Measurements from ENCODE around the gene BNIP3. TPM values are rescaled to one million over a fixed set of nuclear protein-coding genes. Genes with fewer than 3 reads are reported as not detected.

BNIP3 gene
- total and polyA plus RNA-seq, 2 of the 13 experiments (the other 11 are each of a cell fraction or from before 2014, with no cell fraction given), result 73.7 to 223 TPM

DNA sequence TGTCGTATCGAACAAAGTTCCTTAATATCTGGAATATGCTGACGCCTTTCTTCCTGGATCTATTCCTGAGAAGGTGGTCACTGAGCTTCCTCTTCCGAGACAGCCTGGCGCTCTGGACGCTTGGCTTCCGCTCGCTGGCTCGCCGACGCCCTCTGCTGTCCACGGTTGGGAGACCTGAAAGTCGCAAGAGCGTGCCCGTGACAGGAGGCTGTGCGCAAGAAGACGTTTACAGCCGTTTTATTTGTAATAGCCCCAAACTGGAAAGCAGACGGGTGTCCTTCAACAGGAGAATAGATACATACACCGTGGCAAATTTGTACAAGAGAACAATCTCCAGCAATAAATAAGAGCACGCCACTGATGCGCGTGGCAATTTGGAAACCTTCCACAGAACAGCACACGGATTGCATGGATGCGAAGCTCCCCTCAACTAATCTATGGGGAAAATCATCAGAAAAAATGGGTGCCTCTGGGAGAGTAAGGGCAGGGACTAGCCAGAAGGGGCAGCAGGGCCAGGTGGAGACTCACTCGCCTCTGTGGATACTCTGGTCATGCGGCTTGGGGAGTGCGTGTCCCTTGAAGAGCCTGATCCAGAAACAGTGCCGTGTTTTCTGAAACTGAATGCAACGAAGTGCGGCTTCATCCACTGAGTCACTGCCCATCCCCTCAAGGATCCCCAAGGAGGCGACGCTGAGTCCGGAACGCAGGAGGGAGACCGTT is 41.5 kb upstream of the BNIP3 start (continued):
- TF ChIP-seq, protein P1, sequence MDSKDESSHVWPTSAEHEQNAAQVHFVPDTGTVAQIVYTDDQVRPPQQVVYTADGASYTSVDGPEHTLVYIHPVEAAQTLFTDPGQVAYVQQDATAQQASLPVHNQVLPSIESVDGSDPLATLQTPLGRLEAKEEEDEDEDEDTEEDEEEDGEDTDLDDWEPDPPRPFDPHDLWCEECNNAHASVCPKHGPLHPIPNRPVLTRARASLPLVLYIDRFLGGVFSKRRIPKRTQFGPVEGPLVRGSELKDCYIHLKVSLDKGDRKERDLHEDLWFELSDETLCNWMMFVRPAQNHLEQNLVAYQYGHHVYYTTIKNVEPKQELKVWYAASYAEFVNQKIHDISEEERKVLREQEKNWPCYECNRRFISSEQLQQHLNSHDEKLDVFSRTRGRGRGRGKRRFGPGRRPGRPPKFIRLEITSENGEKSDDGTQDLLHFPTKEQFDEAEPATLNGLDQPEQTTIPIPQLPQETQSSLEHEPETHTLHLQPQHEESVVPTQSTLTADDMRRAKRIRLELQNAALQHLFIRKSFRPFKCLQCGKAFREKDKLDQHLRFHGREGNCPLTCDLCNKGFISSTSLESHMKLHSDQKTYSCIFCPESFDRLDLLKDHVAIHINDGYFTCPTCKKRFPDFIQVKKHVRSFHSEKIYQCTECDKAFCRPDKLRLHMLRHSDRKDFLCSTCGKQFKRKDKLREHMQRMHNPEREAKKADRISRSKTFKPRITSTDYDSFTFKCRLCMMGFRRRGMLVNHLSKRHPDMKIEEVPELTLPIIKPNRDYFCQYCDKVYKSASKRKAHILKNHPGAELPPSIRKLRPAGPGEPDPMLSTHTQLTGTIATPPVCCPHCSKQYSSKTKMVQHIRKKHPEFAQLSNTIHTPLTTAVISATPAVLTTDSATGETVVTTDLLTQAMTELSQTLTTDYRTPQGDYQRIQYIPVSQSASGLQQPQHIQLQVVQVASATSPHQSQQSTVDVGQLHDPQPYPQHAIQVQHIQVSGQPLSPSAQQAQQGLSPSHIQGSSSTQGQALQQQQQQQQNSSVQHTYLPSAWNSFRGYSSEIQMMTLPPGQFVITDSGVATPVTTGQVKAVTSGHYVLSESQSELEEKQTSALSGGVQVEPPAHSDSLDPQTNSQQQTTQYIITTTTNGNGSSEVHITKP (CRISPR knock-in tag; IDR thresholded peaks at IDR 0.05; ENCODE audit: low read depth), result no peak
- no peak for TF ChIP-seq ZFP37 (CRISPR knock-in tag; IDR thresholded peaks at IDR 0.05; ENCODE audit: borderline replicate concordance)
- TF ChIP-seq ZKSCAN8 (CRISPR knock-in tag; IDR thresholded peaks at IDR 0.05; ENCODE audit: borderline replicate concordance), result no peak
- TF ChIP-seq, protein P2, sequence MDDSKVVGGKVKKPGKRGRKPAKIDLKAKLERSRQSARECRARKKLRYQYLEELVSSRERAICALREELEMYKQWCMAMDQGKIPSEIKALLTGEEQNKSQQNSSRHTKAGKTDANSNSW (CRISPR knock-in tag; IDR thresholded peaks at IDR 0.05; ENCODE audit: borderline replicate concordance), result no peak
- no peak for TF ChIP-seq TSC22D2 (CRISPR knock-in tag; IDR thresholded peaks at IDR 0.05; ENCODE audit: borderline replicate concordance)
- no peak for TF ChIP-seq ZNF326 (CRISPR knock-in tag; IDR thresholded peaks at IDR 0.05; ENCODE audit: borderline replicate concordance)
- TF ChIP-seq ZNF619 (CRISPR knock-in tag; IDR thresholded peaks at IDR 0.05), result 0 out of 2 replicates have a peak, but pooled peaks have one; percentile 37
- TF ChIP-seq THAP11 (CRISPR knock-in tag; IDR thresholded peaks at IDR 0.05), result 0 out of 2 replicates have a peak, but pooled peaks have one; percentile 25
- TF ChIP-seq SMARCC2 (IDR thresholded peaks at IDR 0.05), result no peak
- peak; percentile 37 for TF ChIP-seq SMC3 (IDR thresholded peaks at IDR 0.05; ENCODE audit: low read length)
- TF ChIP-seq ZNF780A (CRISPR knock-in tag; IDR thresholded peaks at IDR 0.05), result no peak
- no peak for TF ChIP-seq REPIN1 (CRISPR knock-in tag; IDR thresholded peaks at IDR 0.05; ENCODE audit: borderline replicate concordance, low read depth)
- TF ChIP-seq GABPB1 (CRISPR knock-in tag; IDR thresholded peaks at IDR 0.05), result peak; percentile 59
- TF ChIP-seq, protein P3, sequence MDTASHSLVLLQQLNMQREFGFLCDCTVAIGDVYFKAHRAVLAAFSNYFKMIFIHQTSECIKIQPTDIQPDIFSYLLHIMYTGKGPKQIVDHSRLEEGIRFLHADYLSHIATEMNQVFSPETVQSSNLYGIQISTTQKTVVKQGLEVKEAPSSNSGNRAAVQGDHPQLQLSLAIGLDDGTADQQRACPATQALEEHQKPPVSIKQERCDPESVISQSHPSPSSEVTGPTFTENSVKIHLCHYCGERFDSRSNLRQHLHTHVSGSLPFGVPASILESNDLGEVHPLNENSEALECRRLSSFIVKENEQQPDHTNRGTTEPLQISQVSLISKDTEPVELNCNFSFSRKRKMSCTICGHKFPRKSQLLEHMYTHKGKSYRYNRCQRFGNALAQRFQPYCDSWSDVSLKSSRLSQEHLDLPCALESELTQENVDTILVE (CRISPR knock-in tag; IDR thresholded peaks at IDR 0.05), result no peak
- TF ChIP-seq ZNF563 (CRISPR knock-in tag; IDR thresholded peaks at IDR 0.05), result no peak
- TF ChIP-seq ZNF670 (CRISPR knock-in tag; IDR thresholded peaks at IDR 0.05; ENCODE audit: borderline replicate concordance), result no peak
- TF ChIP-seq, protein P4, sequence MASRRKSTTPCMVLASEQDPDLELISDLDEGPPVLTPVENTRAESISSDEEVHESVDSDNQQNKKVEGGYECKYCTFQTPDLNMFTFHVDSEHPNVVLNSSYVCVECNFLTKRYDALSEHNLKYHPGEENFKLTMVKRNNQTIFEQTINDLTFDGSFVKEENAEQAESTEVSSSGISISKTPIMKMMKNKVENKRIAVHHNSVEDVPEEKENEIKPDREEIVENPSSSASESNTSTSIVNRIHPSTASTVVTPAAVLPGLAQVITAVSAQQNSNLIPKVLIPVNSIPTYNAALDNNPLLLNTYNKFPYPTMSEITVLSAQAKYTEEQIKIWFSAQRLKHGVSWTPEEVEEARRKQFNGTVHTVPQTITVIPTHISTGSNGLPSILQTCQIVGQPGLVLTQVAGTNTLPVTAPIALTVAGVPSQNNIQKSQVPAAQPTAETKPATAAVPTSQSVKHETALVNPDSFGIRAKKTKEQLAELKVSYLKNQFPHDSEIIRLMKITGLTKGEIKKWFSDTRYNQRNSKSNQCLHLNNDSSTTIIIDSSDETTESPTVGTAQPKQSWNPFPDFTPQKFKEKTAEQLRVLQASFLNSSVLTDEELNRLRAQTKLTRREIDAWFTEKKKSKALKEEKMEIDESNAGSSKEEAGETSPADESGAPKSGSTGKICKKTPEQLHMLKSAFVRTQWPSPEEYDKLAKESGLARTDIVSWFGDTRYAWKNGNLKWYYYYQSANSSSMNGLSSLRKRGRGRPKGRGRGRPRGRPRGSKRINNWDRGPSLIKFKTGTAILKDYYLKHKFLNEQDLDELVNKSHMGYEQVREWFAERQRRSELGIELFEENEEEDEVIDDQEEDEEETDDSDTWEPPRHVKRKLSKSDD (CRISPR knock-in tag; IDR thresholded peaks at IDR 0.05; ENCODE audit: low read depth), result no peak
- TF ChIP-seq, protein P5, sequence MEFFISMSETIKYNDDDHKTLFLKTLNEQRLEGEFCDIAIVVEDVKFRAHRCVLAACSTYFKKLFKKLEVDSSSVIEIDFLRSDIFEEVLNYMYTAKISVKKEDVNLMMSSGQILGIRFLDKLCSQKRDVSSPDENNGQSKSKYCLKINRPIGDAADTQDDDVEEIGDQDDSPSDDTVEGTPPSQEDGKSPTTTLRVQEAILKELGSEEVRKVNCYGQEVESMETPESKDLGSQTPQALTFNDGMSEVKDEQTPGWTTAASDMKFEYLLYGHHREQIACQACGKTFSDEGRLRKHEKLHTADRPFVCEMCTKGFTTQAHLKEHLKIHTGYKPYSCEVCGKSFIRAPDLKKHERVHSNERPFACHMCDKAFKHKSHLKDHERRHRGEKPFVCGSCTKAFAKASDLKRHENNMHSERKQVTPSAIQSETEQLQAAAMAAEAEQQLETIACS (CRISPR knock-in tag; IDR thresholded peaks at IDR 0.05), result no peak
- TF ChIP-seq THYN1 (CRISPR knock-in tag; IDR thresholded peaks at IDR 0.05; ENCODE audit: borderline replicate concordance, low read depth), result no peak
- no peak for TF ChIP-seq ZSCAN29 (CRISPR knock-in tag; conservative IDR thresholded peaks at IDR 0.05)

All from HepG2 (cell line).